ENCODE results near the gene ATG2A.
"Not testable (repeated sequence)": the region's sequence is repeated elsewhere in the genome, so short reads cannot be mapped to it uniquely, and the experiment has no call there.

The ATG2A gene

DNA sequence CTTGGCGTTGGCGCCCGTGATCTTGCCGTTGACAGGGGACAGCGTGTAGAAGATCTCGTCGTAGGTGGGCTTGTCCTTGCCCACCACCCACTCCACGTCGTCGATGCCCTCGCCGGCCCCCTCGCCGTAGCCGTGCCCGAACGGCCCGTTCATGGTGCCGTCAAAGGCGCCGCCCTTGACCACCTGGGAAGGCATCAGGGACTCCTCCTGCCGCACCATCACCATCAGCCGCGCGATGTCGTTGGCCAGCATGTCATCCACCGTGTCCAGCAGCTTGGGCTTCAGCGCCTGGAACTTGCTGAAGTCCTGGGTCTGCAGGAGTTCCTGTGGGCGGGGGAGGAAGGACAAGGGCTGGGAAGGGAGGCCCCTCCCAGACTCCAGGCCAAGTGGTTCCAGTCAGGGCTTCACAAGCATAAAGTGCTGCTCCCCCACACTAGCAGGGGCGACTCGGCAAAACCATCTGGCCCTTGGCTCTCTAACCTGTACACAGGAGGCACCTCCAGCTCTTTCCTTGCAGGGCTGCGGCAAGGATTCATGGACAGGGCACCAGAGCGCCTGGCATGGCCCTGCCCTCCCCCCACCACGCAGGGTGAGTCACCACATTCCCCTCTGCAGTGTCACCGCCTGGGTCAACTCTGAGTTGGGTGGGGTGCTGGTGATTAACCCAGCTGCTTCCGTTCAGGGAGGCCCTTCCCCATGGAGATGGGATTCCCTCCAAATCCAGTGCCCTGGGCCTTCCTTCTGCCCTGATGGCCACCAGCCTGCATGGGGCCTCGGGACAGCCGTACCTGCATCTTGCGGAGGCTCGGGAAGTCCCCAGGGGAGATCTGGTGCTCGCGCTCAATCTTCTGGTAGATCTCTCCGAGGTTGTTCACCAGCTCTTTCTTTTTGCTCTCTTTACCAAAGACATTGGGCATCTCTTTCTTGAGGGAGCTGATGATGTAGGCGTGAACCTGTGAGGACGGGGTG is 62.2 kb downstream of the ATG2A start:
- peak; percentile 85 for DNase-seq (ENCODE audit: low read depth)

DNA sequence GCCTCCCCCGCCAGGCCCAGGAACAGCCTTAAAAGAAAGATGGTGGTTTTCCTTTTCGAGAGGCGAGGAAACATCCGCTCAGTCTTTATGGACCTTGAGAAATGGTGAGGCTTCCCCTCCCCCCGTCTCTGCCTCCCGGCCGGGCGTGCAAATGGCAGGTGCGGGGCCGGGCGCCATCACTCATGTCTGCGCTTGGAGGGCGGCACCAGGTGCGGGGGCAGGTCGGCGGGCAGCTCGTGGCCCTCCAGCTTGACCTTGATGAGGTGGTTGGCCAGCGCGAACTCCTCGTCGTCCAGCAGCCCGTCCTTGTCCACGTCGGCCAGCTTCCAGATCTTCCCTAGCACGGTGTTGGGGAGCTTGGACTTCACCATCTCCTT is 62.9 kb downstream of the ATG2A start:
- DNase-seq (ENCODE audit: low read depth): no peak

DNA sequence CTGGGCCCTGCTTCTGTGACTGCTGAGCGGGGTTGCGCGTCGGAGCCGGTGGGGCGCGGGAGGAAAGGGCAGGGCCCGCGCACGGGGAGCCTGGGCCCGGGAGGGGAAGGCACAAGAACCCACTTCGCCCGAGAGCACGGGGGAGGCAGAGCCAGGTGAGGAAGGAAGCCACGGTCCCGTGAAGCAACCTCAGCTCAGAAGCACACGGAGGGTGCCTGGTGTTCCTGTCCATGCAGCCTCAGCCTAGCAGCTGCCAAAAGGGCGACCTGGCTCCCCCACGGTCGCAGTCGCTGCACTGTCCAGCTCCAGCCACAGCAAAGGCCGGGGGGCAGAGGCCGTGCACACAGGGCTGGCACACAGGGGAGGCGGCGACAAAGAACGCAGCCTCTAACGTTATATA is 63.3 kb downstream of the ATG2A start:
- DNase-seq (ENCODE audit: low read depth): no peak

DNA sequence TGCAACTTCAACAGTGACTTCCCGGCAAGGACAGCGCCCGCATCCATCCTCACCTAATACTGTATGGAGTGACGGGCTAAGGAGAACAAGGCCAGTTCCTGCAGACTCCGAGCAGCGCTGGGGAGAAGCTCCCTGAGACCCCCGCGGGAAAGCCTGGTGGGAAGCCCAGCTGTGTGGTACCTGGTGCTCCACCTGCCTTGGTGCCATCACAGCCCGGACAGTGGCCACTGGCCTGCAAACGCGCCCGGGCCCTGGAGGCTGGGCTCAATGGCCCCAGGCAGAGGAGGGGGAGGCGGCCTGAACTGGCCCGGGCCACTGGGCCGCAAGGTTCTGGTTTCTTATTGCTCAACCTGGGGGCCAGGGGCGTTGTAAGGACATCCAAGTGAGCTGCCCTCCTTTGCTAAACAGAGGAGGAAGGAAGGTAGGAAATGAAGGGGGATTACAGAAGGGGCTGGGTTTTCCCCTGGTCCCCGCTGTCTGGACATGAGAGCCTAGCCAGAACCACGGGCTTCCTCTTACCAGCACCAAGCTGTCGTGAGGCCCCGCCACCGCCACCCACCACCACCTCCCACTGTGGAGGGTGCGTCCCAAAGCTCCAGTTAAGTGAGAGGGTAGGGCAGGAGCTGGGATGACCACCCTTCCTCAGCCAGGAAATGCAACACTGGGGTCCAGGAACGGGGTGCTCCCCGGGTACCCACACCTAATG is 64.1 kb downstream of the ATG2A start:
- DNase-seq (ENCODE audit: low read depth): no peak

DNA sequence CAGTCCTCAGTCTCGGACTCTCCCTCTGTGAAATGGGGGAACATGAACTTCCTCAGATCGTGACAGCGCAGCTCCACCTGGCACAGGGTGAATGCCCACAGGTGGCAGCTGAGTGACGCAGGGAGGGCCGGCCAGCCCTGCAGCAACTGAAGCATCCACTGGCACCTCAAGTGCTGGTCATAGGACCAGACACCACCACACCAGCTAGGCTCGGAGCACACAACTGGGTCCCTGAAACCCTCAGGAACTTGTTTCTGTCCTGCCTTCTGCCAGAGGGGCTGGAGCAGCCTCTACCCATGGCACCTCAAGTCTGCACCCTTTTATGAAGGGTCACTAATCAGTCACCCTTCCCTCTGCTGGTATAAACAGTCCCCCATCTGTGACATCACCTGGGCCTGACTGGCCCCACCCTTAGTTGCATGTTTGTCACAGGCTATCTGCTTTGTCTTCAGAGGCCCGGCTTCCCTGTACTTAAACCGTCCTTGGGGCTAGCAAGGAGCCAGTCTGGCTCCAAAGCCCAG is 65.1 kb downstream of the ATG2A start:
- DNase-seq (ENCODE audit: low read depth): no peak

DNA sequence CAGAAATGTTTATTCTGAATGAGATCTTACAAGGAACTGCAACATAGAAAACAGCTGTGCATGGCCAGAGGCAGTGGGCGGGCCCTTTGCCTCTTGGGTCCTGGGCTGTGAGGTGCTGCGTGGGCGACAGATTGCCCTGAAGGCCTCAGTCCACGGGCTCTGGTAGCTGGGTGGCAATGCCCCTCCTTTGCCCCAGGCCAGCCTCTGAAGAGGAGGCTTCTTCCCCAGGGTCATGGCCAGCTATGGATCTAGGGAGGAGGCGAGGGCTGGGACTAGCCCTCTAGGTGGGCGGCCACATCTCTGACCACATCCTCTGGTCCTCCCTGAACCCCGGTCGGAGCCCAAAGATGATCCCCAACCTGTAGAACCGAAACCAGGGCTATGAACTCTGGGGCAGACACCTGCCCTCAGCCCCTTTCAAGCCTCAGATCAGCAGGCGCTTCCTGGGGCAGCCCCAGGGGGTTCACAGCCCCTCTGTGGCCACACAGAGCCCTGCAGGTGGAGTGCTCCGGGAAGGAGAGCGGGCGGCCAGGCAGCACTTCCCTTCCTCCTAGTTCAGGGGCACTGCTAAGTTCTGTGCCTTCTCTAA is 65.9 kb downstream of the ATG2A start:
- no peak for DNase-seq (ENCODE audit: low read depth)

DNA sequence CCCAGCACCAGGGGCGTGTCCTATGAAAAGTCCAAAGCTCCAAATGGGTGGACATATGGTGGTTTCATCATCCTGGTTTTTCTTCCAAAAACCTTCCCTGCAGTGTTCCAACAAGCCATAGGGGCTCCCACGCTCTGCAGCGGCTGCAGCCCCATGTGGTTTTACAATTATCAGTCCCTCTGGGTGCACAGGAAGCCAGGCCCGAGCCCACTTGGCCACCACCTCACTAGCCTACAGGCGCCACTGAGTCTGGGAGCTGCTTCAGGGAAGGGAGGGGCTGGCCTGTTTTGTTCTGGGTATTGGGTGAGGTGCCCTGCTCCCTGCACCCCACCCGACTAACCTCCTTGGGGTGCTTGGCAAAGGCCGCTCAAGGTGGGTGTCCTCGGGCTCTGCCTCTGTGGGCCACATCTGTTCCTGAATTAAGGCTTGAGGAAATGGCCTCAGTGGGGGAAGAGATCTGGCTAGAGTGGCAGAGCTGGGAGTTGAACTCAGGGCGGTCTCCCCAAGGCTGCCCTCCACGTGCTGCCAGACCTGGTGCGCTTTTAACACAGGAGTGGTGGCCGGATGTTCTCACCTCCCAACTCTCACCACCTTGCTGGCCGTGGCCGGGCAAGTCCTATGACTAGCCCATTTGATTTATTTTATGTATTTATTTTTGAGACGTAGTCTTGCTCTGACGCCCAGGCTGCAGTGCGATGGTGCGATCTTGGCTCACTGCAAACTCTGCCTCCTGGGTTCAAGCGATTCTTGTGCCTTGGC is 67.2 kb downstream of the ATG2A start:
- DNase-seq (ENCODE audit: low read depth): no peak

DNA sequence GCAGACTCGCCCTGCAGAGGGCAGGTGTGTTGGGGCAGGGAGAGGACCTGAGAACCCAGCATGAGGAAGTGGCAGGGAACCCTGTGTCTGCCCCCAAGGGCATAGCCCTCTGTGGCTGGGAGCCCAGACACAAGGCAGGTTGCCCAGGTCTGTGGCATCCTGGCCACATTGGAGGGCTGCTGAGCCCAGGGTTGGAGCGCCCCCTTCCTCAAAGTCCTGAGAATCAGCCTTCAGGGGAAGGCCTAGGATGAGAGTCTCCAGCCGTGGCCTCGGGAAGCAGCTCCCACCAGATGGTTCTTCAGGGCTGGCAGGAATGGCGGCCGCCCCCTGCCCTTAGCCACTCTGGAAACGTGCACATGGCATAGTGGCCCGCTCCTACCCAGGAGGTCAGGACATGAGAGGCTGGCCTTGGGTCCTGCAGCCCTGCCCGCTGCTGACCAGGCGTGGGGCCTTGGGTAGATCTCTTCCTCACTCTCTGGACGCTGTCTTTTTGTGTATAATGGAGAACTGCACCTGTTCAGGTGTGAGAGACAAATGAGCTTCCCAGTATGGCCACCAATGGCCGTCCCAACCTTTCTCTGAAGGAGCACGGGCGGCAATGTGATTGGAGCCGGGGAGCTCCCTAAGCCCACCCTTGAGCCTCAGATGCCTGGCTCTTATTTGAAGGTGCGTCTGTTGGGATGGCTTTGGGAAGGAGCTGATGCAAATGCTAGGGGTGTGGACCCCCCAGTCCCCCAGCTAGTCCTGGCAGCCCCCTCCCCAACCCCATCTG is 68.0 kb downstream of the ATG2A start:
- no peak for DNase-seq (ENCODE audit: low read depth)

DNA sequence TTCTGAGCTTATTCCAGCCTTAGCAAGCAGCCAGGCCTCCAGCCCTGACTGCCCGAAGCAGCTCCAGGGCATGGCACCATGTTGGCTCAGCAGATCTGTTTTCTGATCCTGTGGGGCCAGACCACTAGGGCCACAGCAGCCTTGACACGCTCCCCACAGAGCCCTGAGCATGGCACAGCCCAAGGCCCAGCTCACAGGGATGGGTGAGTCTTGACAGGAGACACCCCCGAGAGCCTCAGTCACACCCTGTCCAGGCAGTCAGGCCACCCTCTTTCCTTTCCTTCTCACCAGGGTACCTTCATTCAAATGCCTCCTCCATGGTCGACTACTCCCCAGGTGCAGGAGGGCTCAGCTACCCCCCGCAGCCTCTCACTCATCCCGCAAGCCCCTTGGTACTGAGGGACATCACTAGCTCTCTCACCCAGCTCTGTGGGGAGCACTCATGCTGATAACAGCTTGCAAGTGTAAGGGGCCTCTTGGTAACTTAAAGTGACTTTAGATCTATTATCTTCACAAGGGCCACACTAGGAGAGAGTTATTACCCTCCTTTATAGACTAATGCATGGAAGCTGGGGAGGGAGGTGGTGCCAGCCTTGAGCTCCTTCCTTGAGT is 68.7 kb downstream of the ATG2A start:
- DNase-seq (ENCODE audit: low read depth): no peak

DNA sequence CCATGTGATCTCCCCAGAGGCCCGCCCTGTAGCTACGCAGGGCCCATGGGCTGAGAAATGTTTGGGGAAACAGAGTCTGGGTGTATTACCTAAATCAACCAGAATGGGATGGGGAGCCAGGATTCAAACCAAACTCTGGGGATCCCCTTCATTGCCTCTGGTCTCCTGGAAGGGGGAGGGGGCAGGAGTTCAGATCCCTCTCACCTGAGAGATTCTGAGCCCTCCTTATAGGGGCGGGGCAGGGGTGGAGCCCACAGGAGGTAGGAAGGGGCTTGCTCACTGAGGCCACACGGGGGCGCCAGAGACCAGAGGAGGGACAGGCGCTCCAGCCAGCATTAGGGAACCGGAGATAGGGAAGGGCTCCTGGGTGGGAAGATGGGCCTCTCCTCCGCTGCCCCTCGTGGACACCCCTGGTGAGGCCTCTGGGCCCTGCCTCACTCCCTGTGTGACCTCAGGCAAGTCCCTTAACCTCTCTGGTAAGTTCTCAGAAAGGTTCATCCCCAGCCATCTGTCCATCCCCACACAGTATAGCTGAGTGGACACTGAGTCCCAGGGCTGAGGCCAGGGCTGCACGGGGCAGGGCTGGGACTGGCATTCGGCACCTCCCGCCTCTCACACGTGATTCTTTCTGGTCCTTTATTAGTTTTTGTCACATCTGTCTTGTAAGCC is 69.9 kb downstream of the ATG2A start:
- DNase-seq (ENCODE audit: low read depth): no peak

DNA sequence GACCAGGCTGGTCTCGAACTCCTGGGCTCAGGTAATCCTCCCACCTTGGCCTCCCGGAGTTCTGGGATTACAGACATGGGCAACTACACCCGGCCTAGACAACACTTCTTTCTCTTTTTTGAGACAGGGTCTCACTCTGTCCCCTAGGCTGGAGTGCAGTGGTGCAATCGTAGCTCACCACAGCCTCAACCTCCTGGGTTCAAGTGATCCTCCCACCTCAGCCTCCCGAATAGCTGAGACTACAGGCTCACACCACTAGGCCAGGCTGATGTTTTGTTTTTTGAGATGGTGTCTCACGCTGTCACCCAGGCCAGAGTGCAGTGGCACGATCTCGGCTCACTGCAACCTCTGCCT is 71.3 kb downstream of the ATG2A start:
- DNase-seq (ENCODE audit: low read depth): not testable (repeated sequence)

DNA sequence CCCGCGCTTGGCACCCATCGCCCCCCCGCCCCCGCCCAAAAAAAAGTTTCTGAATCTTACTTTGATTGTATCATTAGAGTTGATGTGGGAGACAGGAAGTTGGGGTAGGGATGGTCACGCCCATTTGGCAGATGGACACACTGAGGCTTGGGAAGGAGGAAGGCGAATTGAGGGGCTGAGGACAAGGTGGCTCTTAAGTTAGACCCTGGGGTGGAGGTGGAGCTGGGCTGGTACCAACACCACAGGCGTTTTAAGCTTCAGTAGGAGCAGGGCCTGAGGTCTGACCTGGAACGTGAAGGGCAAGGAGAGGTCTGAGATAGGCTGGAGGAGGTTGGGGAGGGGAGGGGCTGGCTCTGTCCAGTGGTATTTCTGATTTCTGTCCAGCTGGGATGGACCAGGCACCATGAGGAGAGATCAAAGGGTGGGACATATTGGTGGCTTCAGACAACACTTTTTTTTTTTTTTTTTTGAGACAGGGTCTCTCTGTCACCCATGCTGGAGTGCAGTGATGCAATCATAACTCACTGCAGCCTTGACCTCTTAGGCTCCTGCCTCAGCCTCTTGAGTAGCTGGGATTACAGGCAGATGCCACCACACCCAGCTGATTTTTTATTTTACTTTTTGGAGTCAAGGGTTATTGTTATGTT is 71.8 kb downstream of the ATG2A start:
- no peak for DNase-seq (ENCODE audit: low read depth)

Measured in GM04503 (cell line).